H1 (cell line): ENCODE measurements around the gene LHFPL3. TPM values are rescaled to one million over a fixed set of nuclear protein-coding genes. Genes with fewer than 3 reads are reported as not detected.

Experiments used
- CTCF ChIA-PET: fragments of 300-600 bp; sonication (Branson Sonifier 250); formaldehyde crosslinking; loops from one replicate; lab custom pipeline; 2021; ENCODE audit not compliant: partially characterized antibody; lab: Charles Lee
- POLR2A ChIA-PET: fragments of 300-600 bp; sonication (Branson Sonifier 250); formaldehyde crosslinking; loops from one replicate; lab custom pipeline; 2021; ENCODE audit warnings: inconsistent platforms; ENCODE audit not compliant: partially characterized antibody; lab: Charles Lee
- DNase-seq, 2 experiments: peaks; one replicate each; pipeline versions ENCODE4 v3.0.0 to v3.0.0-alpha.2; 2010 to 2022; ENCODE audit warnings: low spot score in 2 of 2, low read depth in 1 of 2, mixed read lengths in 1 of 2
- FAIRE-seq: peaks from 2 replicates; lab custom pipeline; 2011; peaks lifted over from hg19 to GRCh38; lab: Jason Lieb, UNC
- H2AFZ ChIP-seq: 2 replicates; pipeline ENCODE4 v1.8.1; 2012; ENCODE audit warnings: low read length, inconsistent platforms
- H2AK5ac ChIP-seq: 2 replicates; pipeline ENCODE4 v1.6.1; 2013; ENCODE audit warnings: low read depth, low read length
- H2BK120ac ChIP-seq: replicated peaks from 2 replicates; pipeline ENCODE3; 2013; ENCODE audit warnings: low read depth, low read length, inconsistent platforms
- H2BK12ac ChIP-seq: 2 replicates; pipeline ENCODE4 v1.6.1; 2013; ENCODE audit warnings: low read depth, low read length
- H2BK15ac ChIP-seq: 2 replicates; pipeline ENCODE4 v1.6.1; 2013; ENCODE audit warnings: low read length
- H2BK20ac ChIP-seq: 2 replicates; pipeline ENCODE4 v1.6.1; 2013; ENCODE audit warnings: low read length
- H2BK5ac ChIP-seq: 2 replicates; pipeline ENCODE4 v1.6.1; 2013; ENCODE audit warnings: low read depth, low read length
- H3K14ac ChIP-seq: 2 replicates; pipeline ENCODE4 v1.6.1; 2013; ENCODE audit warnings: inconsistent platforms; ENCODE audit not compliant: insufficient read length
- H3K18ac ChIP-seq: 2 replicates; pipeline ENCODE4 v1.6.1; 2013; ENCODE audit warnings: low read length; ENCODE audit errors: extremely low read depth
- H3K23ac ChIP-seq: 2 replicates; pipeline ENCODE4 v1.6.1; 2013; ENCODE audit warnings: inconsistent platforms; ENCODE audit not compliant: insufficient read length
- H3K23me2 ChIP-seq: 2 replicates; pipeline ENCODE4 v1.6.1; 2013; ENCODE audit warnings: low read depth, low read length
- H3K27ac ChIP-seq: 2 replicates; pipeline ENCODE4 v1.6.1; 2011; ENCODE audit warnings: low read depth, low read length, inconsistent platforms
- H3K27me3 ChIP-seq, 4 experiments: replicated peaks in 1 of 4; 1 replicate in 1 of 4; 2 replicates in 3 of 4; pipeline versions ENCODE4 v1.6.1 to v1.8.1; 2011 to 2013; ENCODE audit warnings: low read length in 3 of 4, mild to moderate bottlenecking in 3 of 4, inconsistent platforms in 2 of 4, mixed read lengths in 2 of 4, moderate library complexity in 1 of 4; ENCODE audit not compliant: control insufficient read depth in 3 of 4, insufficient read depth in 3 of 4; ENCODE audit errors: extremely low read depth in 1 of 4
- H3K36me3 ChIP-seq, 4 experiments: 2 replicates each; pipeline versions ENCODE4 v1.6.1 to v1.8.1; 2011 to 2013; ENCODE audit warnings: mild to moderate bottlenecking in 4 of 4, low read length in 3 of 4, moderate library complexity in 2 of 4, control low read depth in 1 of 4, inconsistent platforms in 1 of 4; ENCODE audit not compliant: insufficient read depth in 4 of 4, control insufficient read depth in 2 of 4
- H3K4ac ChIP-seq: replicated peaks from 2 replicates; pipeline ENCODE3; 2013; ENCODE audit warnings: low read length, low read depth, mixed read lengths, inconsistent platforms; ENCODE audit not compliant: insufficient read length
- H3K4me1 ChIP-seq, 4 experiments: replicated peaks in 1 of 4; 1 replicate in 1 of 4; 2 replicates in 3 of 4; pipeline versions ENCODE4 v1.6.1 to v1.8.1; 2011 to 2013; ENCODE audit warnings: low read length in 3 of 4, inconsistent platforms in 2 of 4, mixed read lengths in 1 of 4; ENCODE audit not compliant: insufficient read depth in 4 of 4, control insufficient read depth in 3 of 4
- H3K4me2 ChIP-seq, 2 experiments: 2 replicates each; pipeline versions ENCODE4 v1.6.1 to v1.8.1; 2011 to 2013; ENCODE audit warnings: low read depth in 2 of 2, low read length in 2 of 2, control low read depth in 1 of 2, inconsistent platforms in 1 of 2, mild to moderate bottlenecking in 1 of 2; ENCODE audit not compliant: insufficient read depth in 1 of 2
- H3K4me3 ChIP-seq, 4 experiments: fragments of 200-600, 300-600 bp in 1 of 4; sonication (generic), shearing (Covaris generic), sonication (Bioruptor Twin) in 1 of 4; 2 replicates each; pipeline versions ENCODE4 v1.5.1 to v1.8.1; 2011 to 2016; ENCODE audit warnings: low read length in 4 of 4, low read depth in 3 of 4, control low read depth in 2 of 4, inconsistent platforms in 2 of 4, mild to moderate bottlenecking in 2 of 4, mixed read lengths in 1 of 4, moderate library complexity in 1 of 4; ENCODE audit not compliant: insufficient read depth in 2 of 4; ENCODE audit errors: extremely low read depth in 1 of 4
- H3K56ac ChIP-seq: replicated peaks from 2 replicates; pipeline ENCODE3; 2013; ENCODE audit warnings: low read depth, mild to moderate bottlenecking, mixed read lengths, low read length, inconsistent platforms; ENCODE audit not compliant: insufficient read length
- H3K79me1 ChIP-seq: 2 replicates; pipeline ENCODE4 v1.6.1; 2013; ENCODE audit warnings: low read depth, low read length, control low read depth
- H3K79me2 ChIP-seq, 2 experiments: 2 replicates each; pipeline versions ENCODE4 v1.6.1 to v1.8.1; 2012 to 2013; ENCODE audit warnings: low read length in 2 of 2, mild to moderate bottlenecking in 2 of 2, inconsistent platforms in 1 of 2; ENCODE audit not compliant: insufficient read depth in 2 of 2, control insufficient read depth in 1 of 2
- H3K9ac ChIP-seq, 4 experiments: replicated peaks in 1 of 4; 1 replicate in 1 of 4; 2 replicates in 3 of 4; pipeline versions ENCODE4 v1.6.1 to v1.8.1; 2011 to 2013; ENCODE audit warnings: low read depth in 3 of 4, low read length in 3 of 4, control low read depth in 2 of 4, mild to moderate bottlenecking in 2 of 4, moderate library complexity in 2 of 4, inconsistent platforms in 1 of 4; ENCODE audit errors: extremely low read depth in 1 of 4
- H3K9me3 ChIP-seq, 2 experiments: 2 replicates each; pipeline versions ENCODE4 v1.6.1 to v1.8.1; 2012 to 2013; ENCODE audit warnings: mild to moderate bottlenecking in 2 of 2, moderate library complexity in 2 of 2, control low read depth in 1 of 2, inconsistent platforms in 1 of 2, low read depth in 1 of 2, low read length in 1 of 2, mixed read lengths in 1 of 2; ENCODE audit not compliant: insufficient read depth in 2 of 2
- H4K20me1 ChIP-seq, 2 experiments: replicated peaks in 1 of 2; 2 replicates each; pipeline versions ENCODE3 to v1.8.1; 2011 to 2013; ENCODE audit warnings: inconsistent platforms in 2 of 2, low read length in 2 of 2, mild to moderate bottlenecking in 1 of 2; ENCODE audit not compliant: insufficient read depth in 2 of 2, control insufficient read depth in 1 of 2
- H4K5ac ChIP-seq: 2 replicates; pipeline ENCODE4 v1.6.1; 2013; ENCODE audit warnings: low read length, low read depth, mixed read lengths, inconsistent platforms; ENCODE audit not compliant: insufficient read length
- H4K8ac ChIP-seq: 2 replicates; pipeline ENCODE4 v1.8.0; 2013; ENCODE audit warnings: mild to moderate bottlenecking, moderate library complexity, low read length, inconsistent platforms; ENCODE audit not compliant: insufficient read depth; ENCODE audit errors: extremely low read depth
- H4K91ac ChIP-seq: replicated peaks from 2 replicates; pipeline ENCODE3; 2013; ENCODE audit warnings: low read length, mixed read lengths, inconsistent platforms; ENCODE audit not compliant: insufficient read length
- CEBPB ChIP-seq: IDR thresholded peaks from 2 replicates; pipeline ENCODE4 v1.6.1; 2012; ENCODE audit warnings: low read depth, low read length
- CTCF ChIP-seq, 3 experiments: IDR thresholded peaks; 1 replicate in 2 of 3; 2 replicates in 1 of 3; pipeline versions ENCODE4 v1.5.1 to v1.6.1; 2011; ENCODE audit warnings: low read length in 3 of 3, mild to moderate bottlenecking in 3 of 3, inconsistent platforms in 2 of 3, low read depth in 1 of 3, moderate library complexity in 1 of 3; ENCODE audit not compliant: insufficient read depth in 1 of 3; ENCODE audit errors: control extremely low read depth in 1 of 3
- HDAC6 ChIP-seq: IDR thresholded peaks from one replicate; pipeline ENCODE4 v1.7.1; 2012; ENCODE audit warnings: low read depth, mild to moderate bottlenecking, inconsistent platforms, low read length, moderate library complexity
- RAD21 ChIP-seq, 2 experiments: IDR thresholded peaks in 1 of 2; conservative IDR thresholded peaks in 1 of 2; 2 replicates each; pipeline ENCODE4 v1.6.1; 2011; ENCODE audit warnings: low read depth in 2 of 2, low read length in 2 of 2, improper control_type of control experiment in 1 of 2, inconsistent platforms in 1 of 2, mild to moderate bottlenecking in 1 of 2, moderate library complexity in 1 of 2
- RBBP5 ChIP-seq: IDR thresholded peaks from 2 replicates; pipeline ENCODE4 v1.7.1; 2012; ENCODE audit warnings: low read depth, mild to moderate bottlenecking, inconsistent platforms, low read length, moderate library complexity, borderline replicate concordance
- SAP30 ChIP-seq: fragments of 300-600 bp; sonication (generic); IDR thresholded peaks from 2 replicates; pipeline ENCODE4 v1.7.1; 2012; ENCODE audit warnings: low read length, moderate library complexity, mild to moderate bottlenecking, inconsistent platforms; ENCODE audit not compliant: insufficient read depth, insufficient replicate concordance
- SIN3A ChIP-seq, 2 experiments: IDR thresholded peaks in 1 of 2; conservative IDR thresholded peaks in 1 of 2; 2 replicates each; pipeline ENCODE4 v1.6.1; 2011 to 2012; ENCODE audit warnings: low read length in 2 of 2, improper control_type of control experiment in 1 of 2, low read depth in 1 of 2, mild to moderate bottlenecking in 1 of 2
- SIX5 ChIP-seq: IDR thresholded peaks from 2 replicates; pipeline ENCODE4 v1.6.1; 2011; ENCODE audit warnings: mild to moderate bottlenecking, low read depth, low read length
- WGBS, 2 experiments: shearing (Covaris generic) in 1 of 2; methylation state at CpG; one replicate each; pipeline versions ENCODE4 v1.1.6 to v1.1.7; 2013 to 2015; ENCODE audit warnings: low lambda C conversion rate in 2 of 2, mixed read lengths in 2 of 2, inconsistent platforms in 1 of 2, low coverage in 1 of 2, missing lambda C conversion rate in 1 of 2; ENCODE audit not compliant: insufficient replicate concordance in 2 of 2, insufficient coverage in 1 of 2, insufficient read length in 1 of 2; ENCODE audit errors: extremely low coverage in 1 of 2, missing lambda C conversion rate in 1 of 2; 5-methylcytosine and 5-hydroxymethylcytosine counted together
- polyA plus RNA-seq, 7 experiments: library from polyadenylated mRNA; depleted of rRNA in 3 of 7; stranded (reverse) in 5 of 7; unstranded in 2 of 7; fragments of >200 nt in 5 of 7; fragments of 200-250 nt in 2 of 7; gene quantifications; 1 replicate in 5 of 7; 2 replicates in 1 of 7; 4 replicates in 1 of 7; pipeline versions ENCODE4 v1.2.1 to v1.2.3, GENCODE V29; 2011 to 2013; ENCODE audit warnings: missing spikeins in 2 of 7, mixed read lengths in 2 of 7
- total RNA-seq: library from RNA; stranded (reverse); fragmentation: NEBNext Ultra II Directional; extraction: Animal tissue kit (Norgen Biotek cat#: 25700); gene quantifications from 2 replicates; pipeline ENCODE4 v1.2.1, GENCODE V29; 2021

The LHFPL3 gene
- total and polyA plus RNA-seq, 2 of the 8 experiments (the other 6 are each of a cell fraction or from before 2014, with no cell fraction given): 0.24 to 0.50 TPM

DNA sequence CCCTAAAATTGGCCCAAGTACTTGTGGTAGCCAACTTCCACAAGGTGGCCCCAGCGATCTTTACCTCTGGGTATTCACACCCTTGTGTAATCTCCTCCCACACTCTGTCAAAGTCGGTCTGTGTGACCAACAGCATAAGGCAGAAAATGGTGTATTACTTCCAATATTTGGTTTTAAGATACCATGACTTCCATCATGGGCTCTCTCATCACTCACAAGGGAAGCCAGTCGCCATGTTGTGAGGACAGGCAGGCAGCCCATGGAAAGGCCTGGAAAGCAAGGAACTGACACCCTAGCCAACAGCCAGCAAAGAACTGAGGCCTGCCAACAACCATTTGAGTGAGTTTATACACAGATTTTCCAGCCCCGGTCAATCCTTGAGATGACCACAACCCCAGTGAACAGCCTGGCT, 594.6 kb downstream of the LHFPL3 start:
- DNase-seq: peak; percentile 41 to 63
- no peaks in the 10 kb centered on the region; a peak in 1 of 7 replicates for H3K4me1 ChIP-seq
- H4K20me1 ChIP-seq: no peaks in the 10 kb centered on the region
- FAIRE-seq: peak; percentile 66
- H3K18ac ChIP-seq: no peak overlapping the region
- no peaks in the 10 kb centered on the region for H3K27me3 ChIP-seq
- no peak overlapping the region for H2BK120ac ChIP-seq
- no peak overlapping the region for H3K4me3 ChIP-seq
- no peak overlapping the region for H3K9ac ChIP-seq
- H3K56ac ChIP-seq: no peak overlapping the region
- ChIA-PET CTCF (interaction anchor here (0.7 to 2.6 kb wide), 12 partner anchors 8 to 571 kb away, joined by 3 to 18 read pairs (median 4); no protein-coding TSS in a partner anchor), POLR2A (interaction anchor here (1.5 kb wide), 1 partner anchor 57 kb away, joined by 3 read pairs; no protein-coding TSS in a partner anchor)
- H4K8ac ChIP-seq: no peak overlapping the region
- peak overlapping the region; percentile 17; the same call in 1 of the 2 replicates for H2AFZ ChIP-seq
- no peak overlapping the region for H4K5ac ChIP-seq
- no peaks in the 10 kb centered on the region for H3K36me3 ChIP-seq
- H2BK5ac ChIP-seq: no peak overlapping the region
- 39% methylated on average over 4 of the region's 4 CpGs; no CpG with 5 or more reads in 1 of the 2 experiments for WGBS, 2 experiments
- TF ChIP-seq RBBP5: no peak
- TF ChIP-seq CEBPB: peak; percentile 71
- TF ChIP-seq HDAC6: no peak
- TF ChIP-seq SIN3A (conservative IDR thresholded peaks at IDR 0.05 in 1 of 2, IDR thresholded peaks at IDR 0.05 in 1 of 2; ENCODE audit: low read depth in 1 of 2, low read length in 2 of 2): peak in 1 of 2 experiments; percentile 59; a peak in 1 of 4 replicates
- TF ChIP-seq SAP30: no peak
- peak; percentile 96 to 97 for TF ChIP-seq RAD21 (IDR thresholded peaks at IDR 0.05 in 1 of 2, conservative IDR thresholded peaks at IDR 0.05 in 1 of 2; ENCODE audit: low read depth in 2 of 2, low read length in 2 of 2)
- TF ChIP-seq SIX5: no peak
- TF ChIP-seq CTCF (IDR thresholded peaks at IDR 0.05; ENCODE audit: control extremely low read depth in 1 of 3, insufficient read depth in 1 of 3, low read depth in 1 of 3, low read length in 3 of 3): peak; percentile 57 to 87 (median 73)
- H3K79me1 ChIP-seq: no peaks in the 10 kb centered on the region
- no peak overlapping the region for H3K14ac ChIP-seq
- H3K4me2 ChIP-seq: no peak overlapping the region
- no peak overlapping the region for H3K23ac ChIP-seq
- no peaks in the 10 kb centered on the region for H3K79me2 ChIP-seq
- 0 out of 2 replicates have a peak overlapping the region, but pooled peaks have one; percentile 13 for H2BK15ac ChIP-seq
- H3K9me3 ChIP-seq: no peaks in the 10 kb centered on the region
- H2AK5ac ChIP-seq: no peak overlapping the region
- H3K4ac ChIP-seq: no peak overlapping the region
- 0 out of 2 replicates have a peak overlapping the region, but pooled peaks have one; percentile 48 for H2BK20ac ChIP-seq
- no peaks in the 10 kb centered on the region for H3K23me2 ChIP-seq
- no peak overlapping the region for H3K27ac ChIP-seq
- no peak overlapping the region for H2BK12ac ChIP-seq
- no peak overlapping the region for H4K91ac ChIP-seq
